ENCODE measurements around the gene MYO15A. TPM values are rescaled to one million over a fixed set of nuclear protein-coding genes. Genes with fewer than 3 reads are reported as not detected.

Gene MYO15A
- total RNA-seq, 2 donors from 2014 or later, result 1.7 to 2.4 TPM

DNA sequence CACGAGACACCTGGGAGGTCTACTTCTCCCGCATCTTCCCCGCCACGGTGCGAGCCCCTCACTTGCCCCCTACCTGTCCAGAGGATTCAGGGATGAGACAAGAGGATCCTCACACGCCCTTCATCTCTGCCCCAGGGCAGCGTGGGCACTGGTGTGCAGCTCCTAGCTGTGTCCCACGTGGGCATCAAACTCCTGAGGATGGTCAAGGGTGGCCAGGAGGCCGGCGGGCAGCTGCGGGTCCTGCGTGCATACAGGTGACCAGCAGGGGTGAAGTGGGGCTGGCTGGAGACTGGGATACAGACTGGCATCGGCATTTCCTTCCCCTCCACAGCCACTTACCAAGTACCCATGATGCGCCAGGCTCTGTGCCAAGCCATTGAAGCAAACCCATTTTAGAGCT, 46.6 kb downstream of the MYO15A start:
- no peak for DNase-seq
- H3K4me3 ChIP-seq (ENCODE audit: low read length), result no peak overlapping the region
- no peaks in the 10 kb centered on the region for H3K36me3 ChIP-seq (ENCODE audit: control insufficient read depth, insufficient read depth, low read length)
- no peak overlapping the region for H3K27ac ChIP-seq (ENCODE audit: low read depth, low read length)
- Mint-ChIP-seq H3K4me3 (no peak overlapping the region), H3K27ac (no peak overlapping the region), H3K4me1 (no peaks in the 10 kb centered on the region), H3K9me3 (no peaks in the 10 kb centered on the region), H3K36me3 (ENCODE audit: low read depth) (no peaks in the 10 kb centered on the region), H3K27me3 (ENCODE audit: insufficient read depth) (no peaks in the 10 kb centered on the region)
- H3K27me3 ChIP-seq (ENCODE audit: control insufficient read depth, insufficient read depth, low read length, poor library complexity, severe bottlenecking), result no peaks in the 10 kb centered on the region
- H3K9ac ChIP-seq (ENCODE audit: extremely low read depth, low read length, poor library complexity, severe bottlenecking), result no peak overlapping the region
- no peaks in the 10 kb centered on the region for H3K9me3 ChIP-seq (ENCODE audit: control insufficient read depth, low read length)
- TF ChIP-seq, protein P1, sequence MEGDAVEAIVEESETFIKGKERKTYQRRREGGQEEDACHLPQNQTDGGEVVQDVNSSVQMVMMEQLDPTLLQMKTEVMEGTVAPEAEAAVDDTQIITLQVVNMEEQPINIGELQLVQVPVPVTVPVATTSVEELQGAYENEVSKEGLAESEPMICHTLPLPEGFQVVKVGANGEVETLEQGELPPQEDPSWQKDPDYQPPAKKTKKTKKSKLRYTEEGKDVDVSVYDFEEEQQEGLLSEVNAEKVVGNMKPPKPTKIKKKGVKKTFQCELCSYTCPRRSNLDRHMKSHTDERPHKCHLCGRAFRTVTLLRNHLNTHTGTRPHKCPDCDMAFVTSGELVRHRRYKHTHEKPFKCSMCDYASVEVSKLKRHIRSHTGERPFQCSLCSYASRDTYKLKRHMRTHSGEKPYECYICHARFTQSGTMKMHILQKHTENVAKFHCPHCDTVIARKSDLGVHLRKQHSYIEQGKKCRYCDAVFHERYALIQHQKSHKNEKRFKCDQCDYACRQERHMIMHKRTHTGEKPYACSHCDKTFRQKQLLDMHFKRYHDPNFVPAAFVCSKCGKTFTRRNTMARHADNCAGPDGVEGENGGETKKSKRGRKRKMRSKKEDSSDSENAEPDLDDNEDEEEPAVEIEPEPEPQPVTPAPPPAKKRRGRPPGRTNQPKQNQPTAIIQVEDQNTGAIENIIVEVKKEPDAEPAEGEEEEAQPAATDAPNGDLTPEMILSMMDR (conservative IDR thresholded peaks at IDR 0.05), result peak; percentile 39
- peaks cover 3% of the 10 kb centered on the region for H3K4me1 ChIP-seq (ENCODE audit: control insufficient read depth, insufficient read depth, low read length)
- 89 to 90% methylated on average over 12 to 14 of the region's 14 CpGs for WGBS, 2 experiments (ENCODE audit: insufficient coverage in 1 of 2, insufficient read length in 1 of 2)

DNA sequence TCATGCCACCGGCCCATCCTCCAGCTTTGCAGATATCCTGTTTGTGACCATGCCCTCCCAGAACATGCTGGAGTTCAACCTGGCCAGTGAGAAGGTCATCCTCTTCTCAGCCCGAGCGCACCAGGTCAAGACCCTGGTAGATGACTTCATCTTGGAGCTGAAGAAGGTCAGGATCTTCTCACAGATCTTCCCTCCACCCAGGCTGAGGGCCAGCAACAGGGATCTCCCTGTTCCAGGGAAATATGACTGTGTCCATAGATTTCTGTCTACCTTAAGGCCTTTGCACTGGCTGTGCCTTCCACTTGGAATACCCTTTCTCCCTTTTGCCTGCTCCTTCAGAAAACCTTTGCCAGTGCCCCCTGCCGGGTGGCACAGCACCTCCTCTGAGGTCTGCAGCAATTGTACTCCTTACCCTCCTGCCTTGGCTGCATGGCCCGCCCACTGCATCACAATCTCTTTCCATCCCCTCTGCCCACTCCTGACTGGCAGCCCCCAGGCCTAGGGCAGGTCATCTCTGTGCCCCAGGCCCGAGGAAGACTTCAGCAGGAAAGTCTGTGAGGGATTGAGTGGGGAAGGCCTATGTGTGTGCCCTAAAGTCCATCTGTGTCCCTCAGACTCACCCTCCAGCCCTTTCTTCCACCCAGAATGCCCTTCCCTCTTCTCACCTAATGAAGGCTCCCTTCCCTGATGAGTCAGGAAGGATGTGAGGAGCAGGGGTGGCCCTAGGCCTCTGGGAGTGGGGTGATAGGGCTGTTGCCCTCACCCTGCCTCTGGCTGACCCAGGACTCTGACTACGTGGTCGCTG, 47.8 kb downstream of the MYO15A start:
- H3K27me3 ChIP-seq (ENCODE audit: control insufficient read depth, insufficient read depth, low read length, poor library complexity, severe bottlenecking), result no peaks in the 10 kb centered on the region
- no peaks in the 10 kb centered on the region for H3K36me3 ChIP-seq (ENCODE audit: control insufficient read depth, insufficient read depth, low read length)
- no peak overlapping the region for H3K9ac ChIP-seq (ENCODE audit: extremely low read depth, low read length, poor library complexity, severe bottlenecking)
- no peak overlapping the region for H3K4me3 ChIP-seq (ENCODE audit: low read length)
- no peak overlapping the region for H3K27ac ChIP-seq (ENCODE audit: low read depth, low read length)
- H3K9me3 Mint-ChIP-seq, result no peaks in the 10 kb centered on the region
- DNase-seq, result no peak
- no peaks in the 10 kb centered on the region for H3K27me3 Mint-ChIP-seq (ENCODE audit: insufficient read depth)
- H3K4me1 Mint-ChIP-seq, result no peaks in the 10 kb centered on the region
- peaks cover 3% of the 10 kb centered on the region for H3K4me1 ChIP-seq (ENCODE audit: control insufficient read depth, insufficient read depth, low read length)
- TF ChIP-seq, protein P1 (conservative IDR thresholded peaks at IDR 0.05), result no peak
- no peaks in the 10 kb centered on the region for H3K9me3 ChIP-seq (ENCODE audit: control insufficient read depth, low read length)
- H3K36me3 Mint-ChIP-seq (ENCODE audit: low read depth), result no peaks in the 10 kb centered on the region
- 86 to 88% methylated on average over 7 of the region's 8 CpGs for WGBS, 2 experiments (ENCODE audit: insufficient coverage in 1 of 2, insufficient read length in 1 of 2)
- no peak overlapping the region for H3K4me3 Mint-ChIP-seq
- no peak overlapping the region for H3K27ac Mint-ChIP-seq

DNA sequence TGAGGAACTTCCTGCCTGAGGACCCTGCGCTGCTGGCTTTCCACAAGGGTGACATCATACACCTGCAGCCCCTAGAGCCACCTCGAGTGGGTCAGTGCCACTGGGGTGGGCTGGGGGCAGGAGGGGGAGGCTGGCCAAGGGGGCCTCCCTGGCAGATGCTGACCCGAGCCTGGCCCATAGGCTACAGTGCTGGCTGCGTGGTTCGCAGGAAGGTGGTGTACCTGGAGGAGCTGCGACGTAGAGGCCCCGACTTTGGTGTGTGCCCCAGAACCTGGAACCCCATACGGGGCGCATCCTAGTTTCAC, 48.4 kb downstream of the MYO15A start:
- Histone ChIP-seq H3K36me3 (ENCODE audit: control insufficient read depth, insufficient read depth, low read length) (no peaks in the 10 kb centered on the region), H3K9ac (ENCODE audit: extremely low read depth, low read length, poor library complexity, severe bottlenecking) (no peak overlapping the region), H3K27ac (ENCODE audit: low read depth, low read length) (no peak overlapping the region), H3K4me3 (ENCODE audit: low read length) (no peak overlapping the region), H3K4me1 (ENCODE audit: control insufficient read depth, insufficient read depth, low read length) (peaks cover 3% of the 10 kb centered on the region), H3K9me3 (ENCODE audit: control insufficient read depth, low read length) (no peaks in the 10 kb centered on the region), H3K27me3 (ENCODE audit: control insufficient read depth, insufficient read depth, low read length, poor library complexity, severe bottlenecking) (no peaks in the 10 kb centered on the region)
- Mint-ChIP-seq H3K36me3 (ENCODE audit: low read depth) (no peaks in the 10 kb centered on the region), H3K4me3 (no peak overlapping the region), H3K27ac (no peak overlapping the region), H3K27me3 (ENCODE audit: insufficient read depth) (no peaks in the 10 kb centered on the region), H3K9me3 (no peaks in the 10 kb centered on the region), H3K4me1 (no peaks in the 10 kb centered on the region)
- TF ChIP-seq, protein P1 (conservative IDR thresholded peaks at IDR 0.05), result no peak
- no peak for DNase-seq
- 90 to 99% methylated on average over 9 to 10 of the region's 10 CpGs for WGBS, 2 experiments (ENCODE audit: insufficient coverage in 1 of 2, insufficient read length in 1 of 2)

Measured in endodermal cell (in vitro differentiated cells).